Stromal cell of bone marrow (primary cell): Measurements from ENCODE around the gene LETMD1.
"Not testable (repeated sequence)": the region's sequence is repeated elsewhere in the genome, so short reads cannot be mapped to it uniquely, and the experiment has no call there.

Source experiments
- DNase-seq: peaks from one replicate; pipeline ENCODE4 v3.0.0-alpha.2; 2012; ENCODE audit warnings: low read depth

LETMD1 gene

DNA sequence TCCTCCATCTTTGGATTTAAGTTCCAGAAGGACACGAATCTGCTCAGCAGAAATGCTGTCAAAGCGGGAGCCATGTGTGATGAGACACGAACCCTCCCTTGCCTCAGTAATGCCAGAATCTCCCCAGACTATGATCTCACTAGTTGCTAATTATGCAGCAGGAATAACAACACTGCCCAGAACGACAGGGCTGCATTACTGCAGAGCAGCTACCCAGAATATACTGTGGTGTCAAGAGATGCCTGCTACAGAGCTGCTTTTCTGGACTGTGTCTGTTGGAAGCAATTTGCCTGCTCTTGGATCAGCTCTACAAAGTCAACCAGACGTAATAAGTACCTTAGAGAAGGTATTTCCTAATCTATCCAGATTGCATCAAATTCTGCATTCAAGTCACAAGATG, 29.8 kb downstream of the LETMD1 start:
- no peak for DNase-seq

- DNase-seq: not testable (repeated sequence)
Measured at GRCh38 chr12:51078346-51078745, 30.2 kb downstream of the LETMD1 start.

DNA sequence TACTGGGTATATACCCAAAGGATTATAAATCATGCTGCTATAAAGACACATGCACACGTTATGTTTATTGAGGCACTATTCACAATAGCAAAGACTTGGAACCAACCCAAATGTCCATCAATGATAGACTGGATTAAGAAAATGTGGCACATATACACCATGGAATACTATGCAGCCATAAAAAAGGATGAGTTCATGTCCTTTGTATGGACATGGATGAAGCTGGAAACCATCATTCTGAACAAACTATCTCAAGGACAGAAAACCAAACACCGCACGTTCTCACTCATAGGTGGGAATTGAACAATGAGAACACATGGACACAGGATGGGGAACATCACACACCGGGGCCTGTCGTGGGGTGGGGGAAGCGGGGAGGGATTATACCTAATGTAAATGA, 30.7 kb downstream of the LETMD1 start:
- DNase-seq: not testable (repeated sequence)

DNA sequence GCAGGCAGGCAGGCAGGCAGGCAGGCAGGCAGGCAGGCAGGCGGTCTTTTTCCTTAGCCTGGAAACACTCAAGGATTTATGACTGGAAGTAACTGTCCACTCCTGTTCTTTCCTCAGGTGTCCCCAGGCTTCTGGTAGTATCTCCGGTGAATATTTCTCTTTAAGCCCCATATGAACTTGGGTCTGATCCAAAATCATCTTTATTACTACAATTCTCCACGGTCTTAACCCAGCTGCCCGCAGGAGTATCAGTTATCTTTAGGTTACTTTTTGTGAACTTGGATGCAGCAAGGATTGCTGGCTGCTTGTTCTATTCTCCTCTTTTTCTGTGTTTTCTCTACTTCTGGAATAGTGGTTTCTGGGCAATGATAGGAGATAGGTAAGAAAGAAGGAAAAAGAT, 32.0 kb downstream of the LETMD1 start:
- no peak for DNase-seq

DNA sequence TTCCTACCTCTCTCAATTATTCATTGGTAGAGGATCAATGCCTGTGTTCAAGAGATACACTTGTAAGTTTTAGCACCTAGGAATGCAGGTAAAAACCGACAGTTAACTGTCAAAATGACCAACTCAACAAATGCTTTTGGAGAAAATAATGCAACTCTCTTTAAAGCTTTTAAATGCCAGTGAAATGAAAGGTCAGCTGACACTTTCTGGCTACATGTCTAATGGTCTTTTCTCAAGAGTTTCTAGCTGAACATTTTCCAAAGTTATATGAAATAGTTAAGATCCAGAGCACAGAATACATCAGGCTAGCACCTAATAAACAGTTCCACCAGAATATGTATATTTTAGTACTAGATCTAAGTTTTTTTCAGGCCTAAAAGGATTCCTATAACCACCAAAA, 33.3 kb downstream of the LETMD1 start:
- DNase-seq: no peak

DNA sequence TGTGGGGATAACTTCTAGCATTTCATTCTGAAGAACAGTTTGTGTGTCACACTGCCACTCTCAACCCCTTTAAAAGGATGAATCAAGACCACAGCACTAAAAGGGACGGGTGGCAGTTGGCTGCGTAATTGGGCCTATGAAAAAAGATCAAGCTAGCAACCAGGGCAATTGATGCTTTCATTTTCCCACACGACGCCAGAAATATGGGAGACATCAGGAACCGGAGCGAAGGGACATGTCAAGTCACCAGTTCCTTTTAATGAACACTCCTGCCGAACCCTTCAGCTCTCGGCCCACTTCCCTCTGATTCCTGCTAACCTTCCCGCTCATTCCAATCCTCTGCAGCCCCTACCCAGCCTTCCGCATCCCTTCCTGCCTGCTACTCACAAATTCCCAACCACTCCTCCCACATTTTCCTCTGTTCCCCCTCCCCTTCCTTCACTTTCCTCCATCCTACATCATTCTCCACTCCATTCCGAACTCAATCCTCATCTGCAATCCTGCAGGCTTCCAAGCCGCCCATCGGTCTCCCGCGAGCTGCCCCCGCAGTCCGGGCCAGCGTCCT, 34.5 kb downstream of the LETMD1 start:
- DNase-seq: peak; percentile 18

GRCh38 chr12:51083126-51083833, 35.2 kb downstream of the LETMD1 start, which contains the start of gene CSRNP2:
TSS of gene CSRNP2 (minus strand) at chr12:51083596. CDS start at chr12:51076561, 7,035 bp downstream.
- peak; percentile 92 for DNase-seq

GRCh38 chr12:51085757-51086156, 37.6 kb downstream of the LETMD1 start:
- DNase-seq: no peak

DNA sequence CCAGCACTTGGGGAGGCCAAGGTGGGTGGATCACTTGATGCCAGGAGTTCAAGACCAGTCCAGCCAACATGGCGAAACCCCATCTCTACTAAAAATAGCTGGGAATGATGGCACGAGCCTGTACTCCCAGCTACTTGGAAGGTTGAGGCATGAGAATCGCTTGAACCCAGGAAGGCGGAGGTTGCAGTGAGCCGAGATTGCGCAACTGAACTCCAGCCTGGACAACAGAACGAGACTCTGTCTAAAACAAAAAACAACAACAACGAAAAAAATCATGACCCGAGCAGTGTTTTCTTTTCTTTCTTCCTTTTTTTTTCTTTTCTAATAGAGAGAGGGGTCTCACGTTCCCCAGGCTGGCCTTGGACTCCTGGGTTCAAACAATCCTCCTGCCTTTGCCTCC, 38.8 kb downstream of the LETMD1 start:
- no peak for DNase-seq

DNA sequence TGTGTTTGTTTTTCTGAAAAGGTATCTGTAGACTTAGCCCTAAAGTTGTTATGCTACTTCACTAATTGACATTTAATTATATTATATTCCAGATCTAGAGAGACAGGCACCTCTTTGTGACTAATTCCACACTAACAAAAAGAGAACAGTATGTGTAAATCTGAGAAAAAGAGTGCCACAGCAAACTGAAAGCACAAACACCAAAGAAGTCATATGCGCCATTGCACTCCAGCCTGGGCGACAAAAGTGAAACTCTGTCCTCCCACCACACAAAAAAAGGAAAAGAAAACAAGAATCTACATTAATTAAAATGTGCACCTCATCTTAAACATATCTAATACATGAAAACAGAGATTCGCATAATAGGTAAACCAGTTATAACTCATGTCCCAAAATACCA, 39.7 kb downstream of the LETMD1 start:
- no peak for DNase-seq

DNA sequence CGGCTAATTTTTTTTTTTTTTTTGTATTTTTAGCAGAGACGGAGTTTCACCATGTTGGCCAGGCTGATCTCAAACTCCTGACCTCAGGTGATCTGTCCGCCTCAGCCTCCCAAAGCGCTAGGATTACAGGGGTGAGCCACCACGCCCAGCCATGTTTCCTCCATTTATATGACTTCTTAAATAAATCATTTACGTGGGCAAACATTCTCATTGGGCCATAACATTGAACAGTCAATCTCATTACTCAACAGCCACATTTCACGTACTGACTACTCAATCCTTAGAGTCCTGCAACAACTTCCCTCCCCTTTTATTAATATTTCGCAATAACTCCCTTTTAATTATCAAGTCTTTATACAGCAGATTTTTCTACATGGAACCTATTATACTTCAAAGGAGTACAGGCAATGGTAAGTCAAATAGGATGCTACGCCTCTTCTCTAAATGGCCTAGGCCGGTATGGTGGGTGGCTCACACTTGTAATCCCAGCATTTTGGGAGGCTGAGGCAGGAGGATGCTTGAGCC, 42.6 kb downstream of the LETMD1 start:
- no peak for DNase-seq

GRCh38 chr12:51098611-51099010, 50.5 kb downstream of the LETMD1 start:
- DNase-seq: peak; percentile 22

DNA sequence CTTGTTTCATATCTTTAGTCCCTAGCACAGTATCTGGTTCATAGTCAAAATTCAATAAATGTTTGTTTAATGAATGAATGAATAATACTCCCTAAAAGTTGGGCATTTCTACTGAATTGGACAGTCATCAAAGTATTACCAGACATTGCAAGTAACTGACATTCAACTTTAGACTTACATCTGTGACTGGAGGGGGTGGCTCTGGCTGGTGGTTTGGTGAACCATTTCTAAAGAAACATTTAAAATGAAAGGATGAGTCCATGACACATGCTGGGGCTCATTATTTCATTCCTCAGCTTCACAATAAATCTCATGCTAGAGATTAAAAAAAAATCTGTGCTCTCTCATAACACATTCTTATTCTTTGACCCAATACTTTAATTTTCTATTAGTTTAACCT, 55.9 kb downstream of the LETMD1 start:
- DNase-seq: no peak

GRCh38 chr12:51108136-51108535, 60.0 kb downstream of the LETMD1 start:
- no peak for DNase-seq
